Upper lobe of left lung (tissue), 6 donors: ENCODE measurements around the gene ASCL2. TPM values are rescaled to one million over a fixed set of nuclear protein-coding genes. Genes with fewer than 3 reads are reported as not detected.

ENCODE experiments used
- ATAC-seq, 2 donors: fragments of 200-7000 bp; cut with Tn5 transposase; one replicate each; pipeline ENCODE4 v1.9.1; 2022; ENCODE audit warnings: mild to moderate bottlenecking in 2 of 2, moderate library complexity in 2 of 2; ENCODE audit not compliant: low FRiP score in 2 of 2
- DNase-seq, 2 donors: peaks; one replicate each; pipeline ENCODE4 v3.0.0-alpha.2; 2019 to 2020
- H3K27ac ChIP-seq, 4 donors: fragments of 200-600 bp; sonication (generic); one replicate each; pipeline ENCODE4 v1.5.1; 2016 to 2019
- H3K27me3 ChIP-seq, 4 donors: fragments of 200-600 bp; sonication (generic); one replicate each; pipeline ENCODE4 v1.5.1; 2017 to 2019
- H3K36me3 ChIP-seq, 4 donors: fragments of 200-600 bp; sonication (generic); one replicate each; pipeline ENCODE4 v1.5.1; 2016 to 2019
- H3K4me1 ChIP-seq, 4 donors: fragments of 200-600 bp; sonication (generic); one replicate each; pipeline ENCODE4 v1.5.1; 2018 to 2019
- H3K4me3 ChIP-seq, 4 donors: fragments of 200-600 bp; sonication (generic); one replicate each; pipeline ENCODE4 v1.5.1; 2017 to 2019; ENCODE audit warnings: mild to moderate bottlenecking in 2 of 4, moderate library complexity in 1 of 4
- H3K9me3 ChIP-seq, 4 donors: fragments of 200-600 bp; sonication (generic); one replicate each; pipeline ENCODE4 v1.5.1; 2018 to 2019
- CTCF ChIP-seq, 6 experiments: fragments of 450-650 bp in 4 of 6; fragments of 200-600 bp in 2 of 6; sonication (generic) in 2 of 6; IDR thresholded peaks; one replicate each; pipeline ENCODE4 v1.5.1; 2016 to 2019; ENCODE audit warnings: antibody characterized with exemption in 6 of 6
- EP300 ChIP-seq, 4 donors: sonication (generic); formaldehyde crosslinking; IDR thresholded peaks; one replicate each; pipeline ENCODE4 v1.5.1; 2017; ENCODE audit warnings: antibody characterized with exemption in 4 of 4, control low read depth in 2 of 4
- POLR2A ChIP-seq, 4 donors: fragments of 450-650 bp; IDR thresholded peaks; one replicate each; pipeline ENCODE4 v1.5.1; 2016 to 2017; ENCODE audit warnings: antibody characterized with exemption in 4 of 4, mild to moderate bottlenecking in 2 of 4
- POLR2AphosphoS5 ChIP-seq, 2 donors: sonication (generic); formaldehyde crosslinking; IDR thresholded peaks; one replicate each; pipeline ENCODE4 v1.5.1; 2017; ENCODE audit warnings: antibody characterized with exemption in 2 of 2
- WGBS, 2 donors: methylation state at CpG; one replicate each; pipeline ENCODE4 v1.1.5; 2017 to 2018; 5-methylcytosine and 5-hydroxymethylcytosine counted together
- total RNA-seq, 6 donors: library from RNA; depleted of rRNA in 4 of 6; stranded (reverse); fragments of >200 nt in 4 of 6; gene quantifications; one replicate each; pipeline versions ENCODE4 v1.1.0 to v1.2.1, GENCODE V29; 2016 to 2021
- donor health status: DM: no; HTN: no; CAD: no; lungs with moderate emphysema.
- donor health status: DM: no; HTN: yes; CAD: no; lungs with severe emphysema.

Gene ASCL2
- total RNA-seq, 6 donors from 2014 or later: 1.4 to 3.4 (median 1.9) TPM; not detected in 2

GRCh38 chr11:2300290-2300935, 30.0 kb upstream of the ASCL2 start:
- TF ChIP-seq CTCF (IDR thresholded peaks at IDR 0.05) (no peak), EP300 (IDR thresholded peaks at IDR 0.05) (no peak)
- 44 to 58% methylated on average over 8 to 18 of the region's 19 CpGs for WGBS, 2 donors
- H3K27me3 ChIP-seq: no peaks in the 10 kb centered on the region
- no peak for ATAC-seq
- peak overlapping the region; percentile 69 to 93 (median 85) for H3K27ac ChIP-seq
- peak overlapping the region in 3 of 4 donors; percentile 23 to 42 (median 31) for H3K4me3 ChIP-seq
- H3K9me3 ChIP-seq: no peaks in the 10 kb centered on the region
- peaks cover 27 to 53% (median 36%) of the 10 kb centered on the region in 4 donors for H3K4me1 ChIP-seq
- DNase-seq: peak; percentile 25 to 62
- no peaks in the 10 kb centered on the region for H3K36me3 ChIP-seq

GRCh38 chr11:2299773-2300172, 29.4 kb upstream of the ASCL2 start:
- H3K36me3 ChIP-seq: no peaks in the 10 kb centered on the region
- no peak overlapping the region for H3K4me3 ChIP-seq
- WGBS, 2 donors: 65 to 81% methylated on average over 6 of the region's 10 CpGs
- no peak for TF ChIP-seq EP300 (IDR thresholded peaks at IDR 0.05)
- TF ChIP-seq CTCF (IDR thresholded peaks at IDR 0.05): no peak
- no peak for TF ChIP-seq POLR2AphosphoS5 (IDR thresholded peaks at IDR 0.05)
- no peak for TF ChIP-seq POLR2A (IDR thresholded peaks at IDR 0.05)
- H3K9me3 ChIP-seq: no peaks in the 10 kb centered on the region
- peaks cover 20 to 47% (median 30%) of the 10 kb centered on the region in 4 donors for H3K4me1 ChIP-seq
- H3K27ac ChIP-seq: no peak overlapping the region
- ATAC-seq (no peak), DNase-seq (peak in 1 of 2 donors; percentile 41)
- H3K27me3 ChIP-seq: no peaks in the 10 kb centered on the region

GRCh38 chr11:2298795-2299761, 28.7 kb upstream of the ASCL2 start:
- ATAC-seq (no peak), DNase-seq (peak; percentile 28 to 65)
- Histone ChIP-seq H3K4me1 (peaks cover 13 to 40% (median 23%) of the 10 kb centered on the region in 4 donors), H3K27me3 (no peaks in the 10 kb centered on the region), H3K36me3 (no peaks in the 10 kb centered on the region), H3K9me3 (no peaks in the 10 kb centered on the region), H3K4me3 (no peak overlapping the region), H3K27ac (no peak overlapping the region)
- 78 to 83% methylated on average over 4 to 6 of the region's 18 CpGs for WGBS, 2 donors
- TF ChIP-seq POLR2AphosphoS5 (IDR thresholded peaks at IDR 0.05) (no peak), POLR2A (IDR thresholded peaks at IDR 0.05) (no peak), CTCF (IDR thresholded peaks at IDR 0.05) (peak in 5 of 6 experiments; percentile 42 to 61 (median 52)), EP300 (IDR thresholded peaks at IDR 0.05) (no peak)

GRCh38 chr11:2298131-2298794, 27.9 kb upstream of the ASCL2 start:
- no peaks in the 10 kb centered on the region for H3K36me3 ChIP-seq
- TF ChIP-seq POLR2AphosphoS5 (IDR thresholded peaks at IDR 0.05): no peak
- TF ChIP-seq CTCF (IDR thresholded peaks at IDR 0.05): no peak
- TF ChIP-seq POLR2A (IDR thresholded peaks at IDR 0.05): no peak
- no peak for TF ChIP-seq EP300 (IDR thresholded peaks at IDR 0.05)
- peak in 1 of 2 donors; percentile 54 for DNase-seq

More at GRCh38 chr11:2298131-2298794, 27.9 kb upstream of the ASCL2 start:
- ATAC-seq: no peak
- Histone ChIP-seq H3K4me1 (peaks cover 5 to 32% (median 15%) of the 10 kb centered on the region in 4 donors), H3K27ac (no peak overlapping the region), H3K9me3 (no peaks in the 10 kb centered on the region), H3K27me3 (no peaks in the 10 kb centered on the region), H3K4me3 (no peak overlapping the region)
- WGBS, 2 donors: 91 to 100% methylated on average over 3 to 14 of the region's 14 CpGs
